ENCODE measurements around the gene ATL1. TPM values are rescaled to one million over a fixed set of nuclear protein-coding genes. Genes with fewer than 3 reads are reported as not detected.

The ATL1 gene
- total and polyA plus RNA-seq, 2 of the 13 experiments (the other 11 are each of a cell fraction or from before 2014, with no cell fraction given) = 0.60 to 0.65 TPM

GRCh38 chr14:50594577-50595316 is 34.8 kb downstream of the ATL1 start (continued):
- TF ChIP-seq ZNF687 (CRISPR knock-in tag; IDR thresholded peaks at IDR 0.05) = peak; percentile 27; the same call in 1 of the 2 replicates
- TF ChIP-seq ZNF710 (CRISPR knock-in tag; IDR thresholded peaks at IDR 0.05; ENCODE audit: borderline replicate concordance) = no peak
- TF ChIP-seq POGK (CRISPR knock-in tag; conservative IDR thresholded peaks at IDR 0.05) = no peak

All from HepG2 (cell line).